ENCODE measurements around the gene REEP1.

- TF ChIP-seq EZH2 (IDR thresholded peaks at IDR 0.05; ENCODE audit: borderline replicate concordance, low read length) (no peak), CTCF (conservative IDR thresholded peaks at IDR 0.05 in 1 of 2, IDR thresholded peaks at IDR 0.05 in 1 of 2; ENCODE audit: extremely low read depth in 1 of 2, insufficient read depth in 1 of 2, low read depth in 1 of 2, low read length in 2 of 2) (no peak)
Measured at GRCh38 chr2:86226636-86227520, 110.5 kb downstream of the REEP1 start.

All from mammary epithelial cell (primary cell).